Fibroblast of villous mesenchyme (primary cell): Measurements from ENCODE around the gene USE1. TPM values are rescaled to one million over a fixed set of nuclear protein-coding genes. Genes with fewer than 3 reads are reported as not detected.

Experiments
- DNase-seq: peaks from one replicate; pipeline ENCODE4 v3.0.0-alpha.2; 2010; ENCODE audit warnings: low read depth
- H3K4me3 ChIP-seq: 2 replicates; pipeline ENCODE4 v1.5.1; 2011; ENCODE audit warnings: low read depth, mild to moderate bottlenecking, low read length
- total RNA-seq: library from RNA; depleted of rRNA; stranded (reverse); fragments of >200 nt; gene quantifications from 2 replicates; pipeline ENCODE4 v1.2.3, GENCODE V29; 2012
- TF ChIP-seq, protein P1 (sequence below): IDR thresholded peaks from 2 replicates; pipeline ENCODE4 v1.5.1; 2012; ENCODE audit warnings: low read depth, mild to moderate bottlenecking, low read length; ENCODE audit not compliant: insufficient read depth

USE1 gene
- total RNA-seq, 1 donor, result 18.1 TPM

DNA sequence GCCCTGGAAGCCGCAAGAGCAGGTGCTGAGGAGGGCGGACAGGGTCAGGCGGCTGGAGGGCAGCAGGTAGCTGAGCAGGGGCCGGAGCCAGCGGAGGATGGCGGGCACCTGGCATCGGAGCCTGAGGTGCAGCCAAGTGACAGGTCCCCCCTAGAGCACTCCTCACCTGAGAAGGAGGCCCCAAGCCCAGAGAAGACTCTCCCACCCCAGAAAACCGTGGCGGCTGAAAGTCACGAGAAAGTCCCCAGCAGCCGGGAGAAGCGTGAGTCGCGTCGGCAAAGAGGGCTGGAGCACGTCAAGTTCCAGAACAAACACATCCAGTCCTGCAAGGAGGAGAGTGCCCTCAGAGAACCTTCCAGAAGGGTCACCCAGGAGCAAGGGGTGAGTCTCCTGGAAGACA, 20.5 kb upstream of the USE1 start:
- DNase-seq, result no peak
- H3K4me3 ChIP-seq, result no peak overlapping the region
- TF ChIP-seq, protein P1, sequence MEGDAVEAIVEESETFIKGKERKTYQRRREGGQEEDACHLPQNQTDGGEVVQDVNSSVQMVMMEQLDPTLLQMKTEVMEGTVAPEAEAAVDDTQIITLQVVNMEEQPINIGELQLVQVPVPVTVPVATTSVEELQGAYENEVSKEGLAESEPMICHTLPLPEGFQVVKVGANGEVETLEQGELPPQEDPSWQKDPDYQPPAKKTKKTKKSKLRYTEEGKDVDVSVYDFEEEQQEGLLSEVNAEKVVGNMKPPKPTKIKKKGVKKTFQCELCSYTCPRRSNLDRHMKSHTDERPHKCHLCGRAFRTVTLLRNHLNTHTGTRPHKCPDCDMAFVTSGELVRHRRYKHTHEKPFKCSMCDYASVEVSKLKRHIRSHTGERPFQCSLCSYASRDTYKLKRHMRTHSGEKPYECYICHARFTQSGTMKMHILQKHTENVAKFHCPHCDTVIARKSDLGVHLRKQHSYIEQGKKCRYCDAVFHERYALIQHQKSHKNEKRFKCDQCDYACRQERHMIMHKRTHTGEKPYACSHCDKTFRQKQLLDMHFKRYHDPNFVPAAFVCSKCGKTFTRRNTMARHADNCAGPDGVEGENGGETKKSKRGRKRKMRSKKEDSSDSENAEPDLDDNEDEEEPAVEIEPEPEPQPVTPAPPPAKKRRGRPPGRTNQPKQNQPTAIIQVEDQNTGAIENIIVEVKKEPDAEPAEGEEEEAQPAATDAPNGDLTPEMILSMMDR, result no peak

DNA sequence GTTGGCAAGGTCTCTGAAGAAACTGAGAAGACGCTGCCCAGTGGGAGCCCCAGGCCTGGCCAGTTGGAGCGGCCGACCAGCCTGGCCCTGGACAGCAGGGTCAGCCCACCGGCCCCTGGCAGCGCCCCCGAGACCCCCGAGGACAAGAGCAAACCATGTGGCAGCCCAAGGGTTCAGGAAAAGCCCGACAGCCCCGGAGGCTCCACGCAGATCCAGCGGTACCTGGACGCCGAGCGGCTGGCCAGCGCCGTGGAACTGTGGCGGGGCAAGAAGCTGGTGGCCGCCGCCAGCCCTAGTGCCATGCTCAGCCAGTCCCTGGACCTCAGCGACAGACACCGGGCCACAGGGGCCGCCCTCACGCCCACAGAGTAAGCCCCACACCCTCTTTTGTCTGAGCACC, 20.1 kb upstream of the USE1 start:
- DNase-seq, result no peak
- TF ChIP-seq, protein P1, result no peak
- H3K4me3 ChIP-seq, result no peak overlapping the region

DNA sequence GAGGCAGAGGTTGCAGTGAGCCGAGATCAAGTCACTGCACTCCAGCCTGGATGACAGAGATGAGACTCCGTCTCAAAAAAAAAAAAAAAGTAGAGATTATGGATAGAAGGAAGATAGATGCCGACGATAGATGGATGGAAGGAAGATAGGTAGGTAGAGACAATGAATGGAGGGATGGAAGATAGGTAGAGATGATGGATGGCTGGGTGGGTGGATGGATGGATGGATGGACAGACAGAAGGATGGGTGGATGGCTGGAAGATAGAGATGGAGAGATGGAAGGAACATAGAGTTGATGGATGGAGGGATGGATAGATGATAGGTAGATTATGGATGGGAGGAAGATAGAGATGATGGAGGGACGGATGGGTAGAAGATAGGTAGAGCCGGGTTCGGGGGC, 18.5 kb upstream of the USE1 start:
- no peak overlapping the region for H3K4me3 ChIP-seq
- no peak for DNase-seq
- TF ChIP-seq, protein P1, result no peak

DNA sequence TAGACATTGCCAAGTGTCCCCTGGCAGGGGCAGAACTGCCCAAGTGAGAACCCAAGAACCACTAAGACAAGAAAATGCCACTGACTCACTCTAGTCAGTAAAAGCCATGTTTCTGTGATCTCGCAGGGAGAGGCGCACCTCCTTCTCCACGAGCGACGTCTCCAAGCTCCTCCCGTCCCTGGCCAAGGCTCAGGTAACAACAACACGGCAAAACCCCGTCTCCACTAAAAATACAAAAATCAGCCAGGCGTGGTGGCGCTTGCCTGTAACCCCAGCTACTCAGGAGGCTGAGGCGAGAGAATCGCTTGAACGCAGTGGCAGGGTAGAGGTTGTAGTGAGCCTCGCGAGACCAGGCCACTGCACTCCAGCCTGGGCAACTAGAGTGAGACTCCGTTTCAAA, 17.5 kb upstream of the USE1 start:
- H3K4me3 ChIP-seq, result no peak overlapping the region
- TF ChIP-seq, protein P1, result no peak
- DNase-seq, result no peak

DNA sequence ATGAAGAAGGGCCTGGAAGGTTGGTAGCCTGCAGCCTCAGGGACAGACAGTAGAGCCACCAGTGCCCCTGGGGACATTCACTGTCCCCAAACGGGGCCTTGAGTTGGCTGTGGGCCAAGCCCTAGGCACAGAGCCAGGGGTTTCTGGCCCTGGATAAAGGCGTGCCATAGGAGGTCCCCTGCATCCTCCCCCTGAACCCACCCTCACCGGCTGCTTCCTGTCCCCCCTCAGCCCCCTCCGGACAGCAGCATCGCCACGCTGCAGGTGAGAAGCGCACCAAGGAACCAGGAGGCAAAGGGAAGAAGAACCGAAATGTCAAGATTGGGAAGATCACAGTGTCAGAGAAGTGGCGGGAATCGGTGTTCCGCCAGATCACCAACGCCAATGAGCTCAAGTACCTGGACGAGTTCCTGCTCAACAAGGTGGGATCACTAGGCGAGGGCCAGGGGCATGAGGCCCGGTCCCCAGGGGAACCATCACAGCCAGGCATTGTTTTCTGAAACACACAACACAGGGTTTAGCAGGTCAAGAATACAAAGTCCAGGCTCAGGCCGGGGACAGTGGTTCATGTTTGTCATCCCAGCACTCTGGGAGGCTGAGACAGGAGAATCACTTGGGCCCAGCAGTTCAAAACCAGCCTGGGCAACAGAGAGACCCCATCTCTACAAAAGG, 14.6 kb upstream of the USE1 start:
- no peak for DNase-seq
- H3K4me3 ChIP-seq, result no peak overlapping the region
- TF ChIP-seq, protein P1, result no peak

DNA sequence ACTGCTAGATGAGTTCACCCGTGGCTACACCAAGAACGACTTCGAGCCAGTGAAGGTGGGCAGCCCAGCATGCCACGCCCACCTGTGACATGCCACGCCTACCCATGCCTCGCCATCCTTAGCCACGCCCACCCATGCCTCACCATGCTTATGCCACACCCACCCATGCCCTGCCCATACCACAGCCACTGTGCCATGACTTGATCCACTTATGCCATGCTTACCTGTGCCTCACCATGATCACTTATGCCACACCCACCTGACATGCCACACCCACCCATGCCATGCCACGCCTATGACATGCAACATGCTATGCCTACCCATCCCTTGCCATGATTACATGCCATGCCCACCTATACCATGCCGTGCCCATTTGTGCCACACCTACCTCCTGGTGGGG, 12.9 kb upstream of the USE1 start:
- DNase-seq, result no peak
- no peak overlapping the region for H3K4me3 ChIP-seq
- TF ChIP-seq, protein P1, result no peak

DNA sequence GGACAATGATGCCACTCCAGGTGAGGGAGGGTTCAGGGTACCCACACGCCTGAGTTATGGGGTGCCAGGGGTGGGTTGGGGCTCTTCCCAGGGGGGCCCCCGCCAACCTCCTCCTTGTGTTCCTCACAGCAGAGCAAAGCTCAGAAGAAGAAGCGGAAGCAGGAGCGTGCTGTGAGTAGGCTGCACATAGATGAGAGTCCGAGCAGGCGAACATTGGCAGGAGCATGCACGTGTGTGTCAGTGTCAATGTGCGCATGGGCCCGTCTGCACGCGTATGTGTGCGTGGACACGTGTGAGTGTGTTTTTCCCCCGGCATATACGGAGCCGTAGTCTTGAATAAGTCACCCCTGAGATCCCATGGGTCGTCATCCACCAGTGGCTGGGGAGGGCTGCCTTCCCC, 12.4 kb upstream of the USE1 start:
- TF ChIP-seq, protein P1, result no peak
- DNase-seq, result no peak
- H3K4me3 ChIP-seq, result no peak overlapping the region
